OCI-LY7 (cell line): ENCODE data around the gene NAV2.

Source experiments
- EZH2phosphoT487 ChIP-seq: fragments of 200-600 bp; sonication (generic); IDR thresholded peaks from 2 replicates; pipeline ENCODE4 v1.6.1; 2018; ENCODE audit warnings: low read depth, borderline replicate concordance, mild to moderate bottlenecking, mixed run types, antibody characterized with exemption, low read length, moderate library complexity, mixed read lengths
- TF ChIP-seq, protein P1 (sequence below): fragments of 200-600 bp; sonication (generic); conservative IDR thresholded peaks from 2 replicates; pipeline ENCODE4 v1.5.1; 2014; ENCODE audit warnings: mild to moderate bottlenecking, antibody characterized with exemption, low read length, moderate library complexity, mixed read lengths

DNA sequence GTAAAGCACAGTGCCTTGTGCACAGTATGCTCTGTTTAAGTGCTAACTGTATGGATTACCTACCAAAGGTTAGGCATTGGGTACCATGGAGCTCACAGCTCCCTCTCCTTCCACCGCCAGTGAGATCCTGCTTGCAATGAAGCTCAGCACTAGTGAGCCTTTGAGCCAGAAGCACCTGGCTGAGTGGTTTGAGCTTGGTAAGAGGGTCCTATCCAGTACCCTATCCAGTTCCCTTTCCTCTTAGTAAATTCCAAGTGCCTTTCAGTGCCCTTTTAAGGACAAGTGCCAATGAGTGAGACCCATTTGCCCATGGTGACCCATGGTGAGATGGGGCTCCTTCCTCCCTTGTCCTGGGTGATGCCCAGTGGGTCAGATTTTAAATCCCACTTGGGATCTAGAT lies 43.1 kb upstream of the NAV2 start:
- TF ChIP-seq, protein P1, sequence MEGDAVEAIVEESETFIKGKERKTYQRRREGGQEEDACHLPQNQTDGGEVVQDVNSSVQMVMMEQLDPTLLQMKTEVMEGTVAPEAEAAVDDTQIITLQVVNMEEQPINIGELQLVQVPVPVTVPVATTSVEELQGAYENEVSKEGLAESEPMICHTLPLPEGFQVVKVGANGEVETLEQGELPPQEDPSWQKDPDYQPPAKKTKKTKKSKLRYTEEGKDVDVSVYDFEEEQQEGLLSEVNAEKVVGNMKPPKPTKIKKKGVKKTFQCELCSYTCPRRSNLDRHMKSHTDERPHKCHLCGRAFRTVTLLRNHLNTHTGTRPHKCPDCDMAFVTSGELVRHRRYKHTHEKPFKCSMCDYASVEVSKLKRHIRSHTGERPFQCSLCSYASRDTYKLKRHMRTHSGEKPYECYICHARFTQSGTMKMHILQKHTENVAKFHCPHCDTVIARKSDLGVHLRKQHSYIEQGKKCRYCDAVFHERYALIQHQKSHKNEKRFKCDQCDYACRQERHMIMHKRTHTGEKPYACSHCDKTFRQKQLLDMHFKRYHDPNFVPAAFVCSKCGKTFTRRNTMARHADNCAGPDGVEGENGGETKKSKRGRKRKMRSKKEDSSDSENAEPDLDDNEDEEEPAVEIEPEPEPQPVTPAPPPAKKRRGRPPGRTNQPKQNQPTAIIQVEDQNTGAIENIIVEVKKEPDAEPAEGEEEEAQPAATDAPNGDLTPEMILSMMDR = no peak
- no peak for TF ChIP-seq EZH2phosphoT487
